K562 (cell line): ENCODE data around the gene ZNF484. TPM values are rescaled to one million over a fixed set of nuclear protein-coding genes. Genes with fewer than 3 reads are reported as not detected.

ENCODE experiments used
- CLOCK ChIP-seq: fragments of 250-450 bp; sonication (Bioruptor Pico); IDR thresholded peaks from 2 replicates; pipeline ENCODE4 v1.4.0; 2020; ENCODE audit warnings: mild to moderate bottlenecking, moderate library complexity, borderline replicate concordance
- CTCFL ChIP-seq: IDR thresholded peaks from 2 replicates; pipeline ENCODE4 v1.6.1; 2011; ENCODE audit warnings: borderline replicate concordance, low read depth, mild to moderate bottlenecking, moderate library complexity, low read length; ENCODE audit not compliant: insufficient read depth, poor library complexity, severe bottlenecking
- HES1 ChIP-seq: fragments of 450-650 bp; IDR thresholded peaks from 2 replicates; pipeline ENCODE4 v1.6.1; 2016; ENCODE audit warnings: low read depth, mild to moderate bottlenecking, moderate library complexity
- MCM2 ChIP-seq: fragments of 450-650 bp; IDR thresholded peaks from 2 replicates; pipeline ENCODE4 v1.6.1; 2017; ENCODE audit warnings: low read depth, mild to moderate bottlenecking
- PYGO2 ChIP-seq: fragments of 450-650 bp; IDR thresholded peaks from 2 replicates; pipeline ENCODE4 v1.6.1; 2016; ENCODE audit warnings: mild to moderate bottlenecking, missing genetic modification characterization, moderate library complexity, missing compliant biosample characterization
- polyA plus RNA-seq, 8 experiments: library from polyadenylated mRNA; depleted of rRNA in 4 of 8; stranded (reverse) in 5 of 8; unstranded in 3 of 8; fragments of >200 nt; fragmentation: Nextera tagmentation in 2 of 8; fragmentation: Illumina TruSeq in 1 of 8; extraction: Ambion mirVana in 2 of 8; extraction: Trizol in 1 of 8; gene quantifications; 2 replicates each; pipeline versions ENCODE4 v1.2.1 to v1.2.3, GENCODE V29; 2011 to 2014; ENCODE audit warnings: inconsistent platforms in 1 of 8, missing spikeins in 1 of 8
- small RNA-seq: library from RNA; depleted of rRNA; stranded (forward); fragments of <200 nt; gene quantifications from one replicate; pipeline ENCODE3, GENCODE V24; 2014
- total RNA-seq, 7 experiments: library from RNA; depleted of rRNA in 6 of 7; stranded (reverse); fragments of >200 nt in 6 of 7; fragmentation: Illumina TruSeq in 2 of 7; extraction: Trizol in 2 of 7; gene quantifications; 2 replicates each; pipeline versions ENCODE4 v1.2.1 to v1.2.3, GENCODE V29; 2011 to 2021; ENCODE audit warnings: low replicate concordance in 1 of 7

The ZNF484 gene
- total and polyA plus RNA-seq, 9 of the 15 experiments (the other 6 are each of a cell fraction or from before 2014, with no cell fraction given) = 1.1 to 5.8 (median 2.5) TPM

- TF ChIP-seq CTCFL = no peak
- no peak for TF ChIP-seq HES1
- TF ChIP-seq CLOCK (CRISPR knock-in tag) = no peak
- TF ChIP-seq MCM2 = no peak
- TF ChIP-seq PYGO2 (tag) = no peak
Observed at GRCh38 chr9:92795598-92796336, 82.1 kb downstream of the ZNF484 start (continued).

Small RNA genes lying within 50 kb of the gene (small RNA-seq; reads per million reads assigned to genes)
- gene RNU6-714P = not detected

Other genes with a start within 250 kb of the ZNF484 start
- 11.2 and 11.3 TPM in 2 replicates for gene IPPK, start 207.9 kb downstream of the ZNF484 start, total RNA-seq (2014; rRNA removed)
- gene IPPK, start 207.9 kb downstream of the ZNF484 start, total RNA-seq (2014; rRNA removed; fragmentation: Illumina TruSeq; extraction: Trizol) = 14.2 and 14.5 TPM in 2 replicates
- 11.1 and 11.2 TPM in 2 replicates for gene IPPK, start 207.9 kb downstream of the ZNF484 start, total RNA-seq (2015; rRNA removed; fragmentation: Illumina TruSeq; extraction: Trizol)
- 9.7 and 11.1 TPM in 2 replicates for gene IPPK, start 207.9 kb downstream of the ZNF484 start, total RNA-seq (2021)
- 21.1 and 22.2 TPM in 2 replicates for gene IPPK, start 207.9 kb downstream of the ZNF484 start, polyA plus RNA-seq (2011; rRNA removed)
- gene IPPK, start 207.9 kb downstream of the ZNF484 start, polyA plus RNA-seq (2014; fragmentation: Illumina TruSeq; extraction: Trizol) = 15.2 and 16.0 TPM in 2 replicates
- gene IPPK, start 207.9 kb downstream of the ZNF484 start, polyA plus RNA-seq (2014; fragmentation: Nextera tagmentation; extraction: Ambion mirVana) = 1 to 10 TPM; 3.1 TPM
- 10.9 and 13.0 TPM in 2 replicates for gene IPPK, start 207.9 kb downstream of the ZNF484 start, polyA plus RNA-seq (2014; rRNA removed)
- gene BICD2, start 113.2 kb downstream of the ZNF484 start, total RNA-seq (2014; rRNA removed) = 18.8 and 20.9 TPM in 2 replicates
- gene BICD2, start 113.2 kb downstream of the ZNF484 start, total RNA-seq (2014; rRNA removed; fragmentation: Illumina TruSeq; extraction: Trizol) = 10.3 and 11.8 TPM in 2 replicates
- gene BICD2, start 113.2 kb downstream of the ZNF484 start, total RNA-seq (2015; rRNA removed; fragmentation: Illumina TruSeq; extraction: Trizol) = 16.9 and 17.9 TPM in 2 replicates
- 22.4 and 23.4 TPM in 2 replicates for gene BICD2, start 113.2 kb downstream of the ZNF484 start, total RNA-seq (2021)
- 6.1 and 6.6 TPM in 2 replicates for gene BICD2, start 113.2 kb downstream of the ZNF484 start, polyA plus RNA-seq (2011; rRNA removed)
- gene BICD2, start 113.2 kb downstream of the ZNF484 start, polyA plus RNA-seq (2014; fragmentation: Illumina TruSeq; extraction: Trizol) = 11.0 and 12.7 TPM in 2 replicates
- gene BICD2, start 113.2 kb downstream of the ZNF484 start, polyA plus RNA-seq (2014; fragmentation: Nextera tagmentation; extraction: Ambion mirVana) = 1 to 10 TPM; 3.6 to 4.3 TPM
- gene BICD2, start 113.2 kb downstream of the ZNF484 start, polyA plus RNA-seq (2014; rRNA removed) = 12.1 and 14.1 TPM in 2 replicates
- 0.86 and 1.2 TPM in 2 replicates for gene FGD3, start 69.5 kb upstream of the ZNF484 start, total RNA-seq (2014; rRNA removed)
- gene FGD3, start 69.5 kb upstream of the ZNF484 start, total RNA-seq (2014; rRNA removed; fragmentation: Illumina TruSeq; extraction: Trizol) = 0.22 and 0.29 TPM in 2 replicates
- gene FGD3, start 69.5 kb upstream of the ZNF484 start, total RNA-seq (2015; rRNA removed; fragmentation: Illumina TruSeq; extraction: Trizol) = 0.29 and 0.49 TPM in 2 replicates
- 0.76 and 1.3 TPM in 2 replicates for gene FGD3, start 69.5 kb upstream of the ZNF484 start, total RNA-seq (2021)
- gene FGD3, start 69.5 kb upstream of the ZNF484 start, polyA plus RNA-seq (2011; rRNA removed) = 0.09 and 0.13 TPM in 2 replicates
- 0.44 and 0.56 TPM in 2 replicates for gene FGD3, start 69.5 kb upstream of the ZNF484 start, polyA plus RNA-seq (2014; fragmentation: Illumina TruSeq; extraction: Trizol)
- under 1 TPM; 0.07 to 0.17 TPM for gene FGD3, start 69.5 kb upstream of the ZNF484 start, polyA plus RNA-seq (2014; fragmentation: Nextera tagmentation; extraction: Ambion mirVana)
- 0.52 and 0.67 TPM in 2 replicates for gene FGD3, start 69.5 kb upstream of the ZNF484 start, polyA plus RNA-seq (2014; rRNA removed)
- gene SUSD3, start 180.7 kb upstream of the ZNF484 start, total RNA-seq (2014; rRNA removed) = 21.7 and 30.1 TPM in 2 replicates
- 4.1 and 8.0 TPM in 2 replicates for gene SUSD3, start 180.7 kb upstream of the ZNF484 start, total RNA-seq (2014; rRNA removed; fragmentation: Illumina TruSeq; extraction: Trizol)
- 10.0 and 11.4 TPM in 2 replicates for gene SUSD3, start 180.7 kb upstream of the ZNF484 start, total RNA-seq (2015; rRNA removed; fragmentation: Illumina TruSeq; extraction: Trizol)
- 16.9 and 18.7 TPM in 2 replicates for gene SUSD3, start 180.7 kb upstream of the ZNF484 start, total RNA-seq (2021)
- 17.6 and 40.7 TPM in 2 replicates for gene SUSD3, start 180.7 kb upstream of the ZNF484 start, polyA plus RNA-seq (2011; rRNA removed)
- gene SUSD3, start 180.7 kb upstream of the ZNF484 start, polyA plus RNA-seq (2014; fragmentation: Illumina TruSeq; extraction: Trizol) = 9.0 and 19.4 TPM in 2 replicates
- gene SUSD3, start 180.7 kb upstream of the ZNF484 start, polyA plus RNA-seq (2014; fragmentation: Nextera tagmentation; extraction: Ambion mirVana) = 1 to 10 TPM; 1.3 to 2.2 TPM
- gene SUSD3, start 180.7 kb upstream of the ZNF484 start, polyA plus RNA-seq (2014; rRNA removed) = 18.7 and 28.1 TPM in 2 replicates
- gene CARD19, start 218.2 kb upstream of the ZNF484 start, total RNA-seq (2014; rRNA removed) = 34.9 and 35.3 TPM in 2 replicates
- 2.7 and 2.9 TPM in 2 replicates for gene CARD19, start 218.2 kb upstream of the ZNF484 start, total RNA-seq (2014; rRNA removed; fragmentation: Illumina TruSeq; extraction: Trizol)
- gene CARD19, start 218.2 kb upstream of the ZNF484 start, total RNA-seq (2015; rRNA removed; fragmentation: Illumina TruSeq; extraction: Trizol) = 13.0 and 14.6 TPM in 2 replicates
- gene CARD19, start 218.2 kb upstream of the ZNF484 start, total RNA-seq (2021) = 18.6 and 23.4 TPM in 2 replicates
- 15.9 and 23.7 TPM in 2 replicates for gene CARD19, start 218.2 kb upstream of the ZNF484 start, polyA plus RNA-seq (2011; rRNA removed)
- 5.3 and 13.8 TPM in 2 replicates for gene CARD19, start 218.2 kb upstream of the ZNF484 start, polyA plus RNA-seq (2014; fragmentation: Illumina TruSeq; extraction: Trizol)
- gene CARD19, start 218.2 kb upstream of the ZNF484 start, polyA plus RNA-seq (2014; fragmentation: Nextera tagmentation; extraction: Ambion mirVana) = 1 to 10 TPM in 1 of 2 experiments, under 1 TPM in 1; 0.90 to 2.1 TPM
- gene CARD19, start 218.2 kb upstream of the ZNF484 start, polyA plus RNA-seq (2014; rRNA removed) = 30.7 and 35.3 TPM in 2 replicates